Spinal cord (tissue), 10 donors: ENCODE measurements around the gene VGLL4. TPM values are rescaled to one million over a fixed set of nuclear protein-coding genes. Genes with fewer than 3 reads are reported as not detected.

Experiments
- DNase-seq, 6 donors: peaks; one replicate each; pipeline versions ENCODE4 v3.0.0 to v3.0.0-alpha.2; 2013 to 2015; ENCODE audit warnings: low spot score in 6 of 6, low read depth in 4 of 6
- H3K27ac ChIP-seq: one replicate; pipeline ENCODE4 v1.5.1; 2013; ENCODE audit warnings: low read depth, low read length, control low read depth
- H3K27me3 ChIP-seq: one replicate; pipeline ENCODE4 v1.6.1; 2013; ENCODE audit warnings: low read length; ENCODE audit not compliant: control insufficient read depth, insufficient read depth
- H3K36me3 ChIP-seq: one replicate; pipeline ENCODE4 v1.6.1; 2013; ENCODE audit warnings: low read length; ENCODE audit not compliant: control insufficient read depth, insufficient read depth
- H3K4me1 ChIP-seq: one replicate; pipeline ENCODE4 v1.6.1; 2013; ENCODE audit warnings: low read length; ENCODE audit not compliant: control insufficient read depth, insufficient read depth
- H3K4me3 ChIP-seq: one replicate; pipeline ENCODE4 v1.5.1; 2013; ENCODE audit warnings: low read depth, low read length, control low read depth
- H3K9me3 ChIP-seq: one replicate; pipeline ENCODE4 v1.6.1; 2013; ENCODE audit warnings: low read length; ENCODE audit not compliant: control insufficient read depth, insufficient read depth
- WGBS: methylation state at CpG from one replicate; pipeline ENCODE4 v1.1.5; 2013; ENCODE audit warnings: missing lambda C conversion rate; ENCODE audit not compliant: insufficient coverage; 5-methylcytosine and 5-hydroxymethylcytosine counted together
- polyA plus RNA-seq, 2 donors: library from polyadenylated mRNA; unstranded; fragments of 120-200 nt; gene quantifications; one replicate each; pipeline ENCODE4 v1.2.1, GENCODE V29; 2013; ENCODE audit not compliant: insufficient read length in 2 of 2
- total RNA-seq, 2 donors: library from RNA; depleted of rRNA in 1 of 2; stranded (reverse); fragments of 120-200 nt in 1 of 2; fragments of >200 nt in 1 of 2; gene quantifications; one replicate each; pipeline versions ENCODE4 v1.2.3 to v1.2.4, GENCODE V29; 2013 to 2014
- donor health status: healthy.

VGLL4 gene
- total and polyA plus RNA-seq, 4 donors: 87.8 to 174 (median 94.8) TPM

- WGBS: 80% methylated on average over 1 of the region's 4 CpGs
- Histone ChIP-seq H3K4me1 (peaks cover 7% of the 10 kb centered on the region), H3K27me3 (no peaks in the 10 kb centered on the region), H3K27ac (no peak overlapping the region), H3K4me3 (no peak overlapping the region), H3K36me3 (no peaks in the 10 kb centered on the region), H3K9me3 (no peaks in the 10 kb centered on the region)
- no peak for DNase-seq
Measured at GRCh38 chr3:11654166-11654565, 10.5 kb upstream of the VGLL4 start.

GRCh38 chr3:11653298-11654055, 9.8 kb upstream of the VGLL4 start:
- no CpG with 5 or more reads among the region's 11 CpGs for WGBS
- Histone ChIP-seq H3K4me3 (no peak overlapping the region), H3K9me3 (no peaks in the 10 kb centered on the region), H3K4me1 (peaks cover 7% of the 10 kb centered on the region), H3K36me3 (no peaks in the 10 kb centered on the region), H3K27ac (no peak overlapping the region), H3K27me3 (no peaks in the 10 kb centered on the region)
- no peak for DNase-seq

- Histone ChIP-seq H3K9me3 (no peaks in the 10 kb centered on the region), H3K27ac (no peak overlapping the region), H3K4me3 (no peak overlapping the region), H3K36me3 (no peaks in the 10 kb centered on the region), H3K4me1 (peaks cover 7% of the 10 kb centered on the region), H3K27me3 (no peaks in the 10 kb centered on the region)
- DNase-seq: peak in 2 of 6 donors; percentile 75 to 85
- no CpG with 5 or more reads among the region's 2 CpGs for WGBS
Measured at GRCh38 chr3:11651900-11652299, 8.2 kb upstream of the VGLL4 start.

GRCh38 chr3:11651477-11651876, 7.8 kb upstream of the VGLL4 start:
- WGBS: no CpG with 5 or more reads among the region's 4 CpGs
- Histone ChIP-seq H3K27ac (no peak overlapping the region), H3K4me1 (peaks cover 7% of the 10 kb centered on the region), H3K4me3 (no peak overlapping the region), H3K27me3 (no peaks in the 10 kb centered on the region), H3K36me3 (no peaks in the 10 kb centered on the region), H3K9me3 (no peaks in the 10 kb centered on the region)
- DNase-seq: no peak

GRCh38 chr3:11650391-11650790, 6.7 kb upstream of the VGLL4 start:
- no peaks in the 10 kb centered on the region for H3K27me3 ChIP-seq
- DNase-seq: peak in 1 of 6 donors; percentile 77
- H3K4me3 ChIP-seq: no peak overlapping the region
- no peaks in the 10 kb centered on the region for H3K9me3 ChIP-seq
- no peak overlapping the region for H3K27ac ChIP-seq
- H3K36me3 ChIP-seq: no peaks in the 10 kb centered on the region
- peaks cover 7% of the 10 kb centered on the region for H3K4me1 ChIP-seq
- WGBS: no CpG with 5 or more reads among the region's 3 CpGs

GRCh38 chr3:11648735-11649134, 5.0 kb upstream of the VGLL4 start:
- Histone ChIP-seq H3K4me3 (no peak overlapping the region), H3K36me3 (no peaks in the 10 kb centered on the region), H3K4me1 (peaks cover 16% of the 10 kb centered on the region), H3K27me3 (no peaks in the 10 kb centered on the region), H3K9me3 (no peaks in the 10 kb centered on the region), H3K27ac (no peak overlapping the region)
- WGBS: 40% methylated on average over 1 of the region's 1 CpG
- no peak for DNase-seq

GRCh38 chr3:11643201-11643603, 513 bp downstream of the VGLL4 start:
- no peaks in the 10 kb centered on the region for H3K9me3 ChIP-seq
- no peaks in the 10 kb centered on the region for H3K36me3 ChIP-seq
- DNase-seq: peak in 1 of 6 donors; percentile 44
- peak overlapping the region; percentile 98 for H3K27ac ChIP-seq
- WGBS: 0% methylated on average over 18 of the region's 18 CpGs
- H3K27me3 ChIP-seq: no peaks in the 10 kb centered on the region
- peak overlapping the region; percentile 85 for H3K4me3 ChIP-seq
- H3K4me1 ChIP-seq: peaks cover 35% of the 10 kb centered on the region

GRCh38 chr3:11642431-11643191, 1.1 kb downstream of the VGLL4 start:
- 1% methylated on average over 36 of the region's 44 CpGs for WGBS
- Histone ChIP-seq H3K36me3 (no peaks in the 10 kb centered on the region), H3K27me3 (no peaks in the 10 kb centered on the region), H3K9me3 (no peaks in the 10 kb centered on the region), H3K27ac (peak overlapping the region; percentile 98), H3K4me1 (peaks cover 38% of the 10 kb centered on the region), H3K4me3 (peak overlapping the region; percentile 85)
- peak in 2 of 6 donors; percentile 85 to 88 for DNase-seq

- DNase-seq: peak in 2 of 6 donors; percentile 68 to 79
- WGBS: 0% methylated on average over 1 of the region's 13 CpGs
- Histone ChIP-seq H3K4me1 (peaks cover 38% of the 10 kb centered on the region), H3K27me3 (no peaks in the 10 kb centered on the region), H3K36me3 (no peaks in the 10 kb centered on the region), H3K4me3 (peak overlapping the region; percentile 85), H3K9me3 (no peaks in the 10 kb centered on the region), H3K27ac (peak overlapping the region; percentile 98)
Measured at GRCh38 chr3:11641683-11642430, 1.9 kb downstream of the VGLL4 start.
